ENCODE measurements around the gene DDX52. TPM values are rescaled to one million over a fixed set of nuclear protein-coding genes. Genes with fewer than 3 reads are reported as not detected.

DDX52 gene
- total and polyA plus RNA-seq, 2 of the 13 experiments (the other 11 are each of a cell fraction or from before 2014, with no cell fraction given), result 8.9 to 36.1 TPM

DNA sequence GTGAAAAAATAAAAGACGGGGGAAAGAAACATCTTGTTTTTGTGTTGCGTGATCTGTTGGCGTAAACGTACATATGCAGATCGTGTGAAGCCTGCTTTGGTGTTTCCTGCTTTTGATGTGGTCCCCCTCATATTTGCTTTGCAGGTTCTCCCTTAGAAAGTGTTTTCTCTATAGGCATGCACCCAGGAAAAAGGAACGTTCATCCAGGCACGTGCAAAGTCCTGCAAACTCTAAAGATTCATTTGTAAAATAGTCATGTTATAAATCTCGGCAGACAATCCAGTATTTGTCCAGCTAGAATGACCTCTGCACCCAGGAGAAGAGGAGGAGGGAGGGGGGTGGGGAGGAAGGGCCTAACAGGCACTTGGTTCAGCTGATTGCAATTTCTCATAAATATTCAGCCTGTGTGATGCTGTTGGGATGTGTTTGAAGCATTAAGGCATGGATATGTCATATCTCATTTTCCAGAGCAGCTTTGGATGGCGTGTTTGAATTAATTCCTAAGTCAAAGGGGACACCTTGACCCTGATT lies 40.3 kb upstream of the DDX52 start (continued):
- TF ChIP-seq, protein P1, sequence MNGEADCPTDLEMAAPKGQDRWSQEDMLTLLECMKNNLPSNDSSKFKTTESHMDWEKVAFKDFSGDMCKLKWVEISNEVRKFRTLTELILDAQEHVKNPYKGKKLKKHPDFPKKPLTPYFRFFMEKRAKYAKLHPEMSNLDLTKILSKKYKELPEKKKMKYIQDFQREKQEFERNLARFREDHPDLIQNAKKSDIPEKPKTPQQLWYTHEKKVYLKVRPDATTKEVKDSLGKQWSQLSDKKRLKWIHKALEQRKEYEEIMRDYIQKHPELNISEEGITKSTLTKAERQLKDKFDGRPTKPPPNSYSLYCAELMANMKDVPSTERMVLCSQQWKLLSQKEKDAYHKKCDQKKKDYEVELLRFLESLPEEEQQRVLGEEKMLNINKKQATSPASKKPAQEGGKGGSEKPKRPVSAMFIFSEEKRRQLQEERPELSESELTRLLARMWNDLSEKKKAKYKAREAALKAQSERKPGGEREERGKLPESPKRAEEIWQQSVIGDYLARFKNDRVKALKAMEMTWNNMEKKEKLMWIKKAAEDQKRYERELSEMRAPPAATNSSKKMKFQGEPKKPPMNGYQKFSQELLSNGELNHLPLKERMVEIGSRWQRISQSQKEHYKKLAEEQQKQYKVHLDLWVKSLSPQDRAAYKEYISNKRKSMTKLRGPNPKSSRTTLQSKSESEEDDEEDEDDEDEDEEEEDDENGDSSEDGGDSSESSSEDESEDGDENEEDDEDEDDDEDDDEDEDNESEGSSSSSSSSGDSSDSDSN (CRISPR knock-in tag; IDR thresholded peaks at IDR 0.05), result no peak
- TF ChIP-seq PCBP2 (optimal IDR thresholded peaks at IDR 0.05; ENCODE audit: low read depth, low read length, poor library complexity, severe bottlenecking), result no peak
- TF ChIP-seq MTF2 (CRISPR knock-in tag; IDR thresholded peaks at IDR 0.05; ENCODE audit: borderline replicate concordance), result no peak
- no peak for TF ChIP-seq MBNL3 (CRISPR knock-in tag; conservative IDR thresholded peaks at IDR 0.05)
- no peak for TF ChIP-seq GZF1 (CRISPR knock-in tag; IDR thresholded peaks at IDR 0.05)
- TF ChIP-seq ZNF446 (CRISPR knock-in tag; IDR thresholded peaks at IDR 0.05), result no peak
- no peak for TF ChIP-seq ZNF546 (CRISPR knock-in tag; conservative IDR thresholded peaks at IDR 0.05)
- TF ChIP-seq, protein P2, sequence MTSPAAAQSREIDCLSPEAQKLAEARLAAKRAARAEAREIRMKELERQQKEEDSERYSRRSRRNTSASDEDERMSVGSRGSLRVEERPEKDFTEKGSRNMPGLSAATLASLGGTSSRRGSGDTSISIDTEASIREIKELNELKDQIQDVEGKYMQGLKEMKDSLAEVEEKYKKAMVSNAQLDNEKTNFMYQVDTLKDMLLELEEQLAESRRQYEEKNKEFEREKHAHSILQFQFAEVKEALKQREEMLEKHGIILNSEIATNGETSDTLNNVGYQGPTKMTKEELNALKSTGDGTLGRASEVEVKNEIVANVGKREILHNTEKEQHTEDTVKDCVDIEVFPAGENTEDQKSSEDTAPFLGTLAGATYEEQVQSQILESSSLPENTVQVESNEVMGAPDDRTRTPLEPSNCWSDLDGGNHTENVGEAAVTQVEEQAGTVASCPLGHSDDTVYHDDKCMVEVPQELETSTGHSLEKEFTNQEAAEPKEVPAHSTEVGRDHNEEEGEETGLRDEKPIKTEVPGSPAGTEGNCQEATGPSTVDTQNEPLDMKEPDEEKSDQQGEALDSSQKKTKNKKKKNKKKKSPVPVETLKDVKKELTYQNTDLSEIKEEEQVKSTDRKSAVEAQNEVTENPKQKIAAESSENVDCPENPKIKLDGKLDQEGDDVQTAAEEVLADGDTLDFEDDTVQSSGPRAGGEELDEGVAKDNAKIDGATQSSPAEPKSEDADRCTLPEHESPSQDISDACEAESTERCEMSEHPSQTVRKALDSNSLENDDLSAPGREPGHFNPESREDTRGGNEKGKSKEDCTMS (CRISPR knock-in tag; conservative IDR thresholded peaks at IDR 0.05), result no peak
- TF ChIP-seq NFE2L2 (IDR thresholded peaks at IDR 0.05; ENCODE audit: low read length), result no peak
- TF ChIP-seq, protein P3, sequence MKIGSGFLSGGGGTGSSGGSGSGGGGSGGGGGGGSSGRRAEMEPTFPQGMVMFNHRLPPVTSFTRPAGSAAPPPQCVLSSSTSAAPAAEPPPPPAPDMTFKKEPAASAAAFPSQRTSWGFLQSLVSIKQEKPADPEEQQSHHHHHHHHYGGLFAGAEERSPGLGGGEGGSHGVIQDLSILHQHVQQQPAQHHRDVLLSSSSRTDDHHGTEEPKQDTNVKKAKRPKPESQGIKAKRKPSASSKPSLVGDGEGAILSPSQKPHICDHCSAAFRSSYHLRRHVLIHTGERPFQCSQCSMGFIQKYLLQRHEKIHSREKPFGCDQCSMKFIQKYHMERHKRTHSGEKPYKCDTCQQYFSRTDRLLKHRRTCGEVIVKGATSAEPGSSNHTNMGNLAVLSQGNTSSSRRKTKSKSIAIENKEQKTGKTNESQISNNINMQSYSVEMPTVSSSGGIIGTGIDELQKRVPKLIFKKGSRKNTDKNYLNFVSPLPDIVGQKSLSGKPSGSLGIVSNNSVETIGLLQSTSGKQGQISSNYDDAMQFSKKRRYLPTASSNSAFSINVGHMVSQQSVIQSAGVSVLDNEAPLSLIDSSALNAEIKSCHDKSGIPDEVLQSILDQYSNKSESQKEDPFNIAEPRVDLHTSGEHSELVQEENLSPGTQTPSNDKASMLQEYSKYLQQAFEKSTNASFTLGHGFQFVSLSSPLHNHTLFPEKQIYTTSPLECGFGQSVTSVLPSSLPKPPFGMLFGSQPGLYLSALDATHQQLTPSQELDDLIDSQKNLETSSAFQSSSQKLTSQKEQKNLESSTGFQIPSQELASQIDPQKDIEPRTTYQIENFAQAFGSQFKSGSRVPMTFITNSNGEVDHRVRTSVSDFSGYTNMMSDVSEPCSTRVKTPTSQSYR (CRISPR knock-in tag; IDR thresholded peaks at IDR 0.05; ENCODE audit: borderline replicate concordance), result peak; percentile 57; the same call in 1 of the 2 replicates
- TF ChIP-seq, protein P4, sequence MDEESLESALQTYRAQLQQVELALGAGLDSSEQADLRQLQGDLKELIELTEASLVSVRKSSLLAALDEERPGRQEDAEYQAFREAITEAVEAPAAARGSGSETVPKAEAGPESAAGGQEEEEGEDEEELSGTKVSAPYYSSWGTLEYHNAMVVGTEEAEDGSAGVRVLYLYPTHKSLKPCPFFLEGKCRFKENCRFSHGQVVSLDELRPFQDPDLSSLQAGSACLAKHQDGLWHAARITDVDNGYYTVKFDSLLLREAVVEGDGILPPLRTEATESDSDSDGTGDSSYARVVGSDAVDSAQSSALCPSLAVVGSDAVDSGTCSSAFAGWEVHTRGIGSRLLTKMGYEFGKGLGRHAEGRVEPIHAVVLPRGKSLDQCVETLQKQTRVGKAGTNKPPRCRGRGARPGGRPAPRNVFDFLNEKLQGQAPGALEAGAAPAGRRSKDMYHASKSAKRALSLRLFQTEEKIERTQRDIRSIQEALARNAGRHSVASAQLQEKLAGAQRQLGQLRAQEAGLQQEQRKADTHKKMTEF (CRISPR knock-in tag; IDR thresholded peaks at IDR 0.05), result peak; percentile 61
- TF ChIP-seq TEAD2 (CRISPR knock-in tag; IDR thresholded peaks at IDR 0.05), result no peak
- TF ChIP-seq, protein P5, sequence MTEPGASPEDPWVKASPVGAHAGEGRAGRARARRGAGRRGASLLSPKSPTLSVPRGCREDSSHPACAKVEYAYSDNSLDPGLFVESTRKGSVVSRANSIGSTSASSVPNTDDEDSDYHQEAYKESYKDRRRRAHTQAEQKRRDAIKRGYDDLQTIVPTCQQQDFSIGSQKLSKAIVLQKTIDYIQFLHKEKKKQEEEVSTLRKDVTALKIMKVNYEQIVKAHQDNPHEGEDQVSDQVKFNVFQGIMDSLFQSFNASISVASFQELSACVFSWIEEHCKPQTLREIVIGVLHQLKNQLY (CRISPR knock-in tag; IDR thresholded peaks at IDR 0.05), result peak; percentile 76
- TF ChIP-seq ZMAT3 (CRISPR knock-in tag; conservative IDR thresholded peaks at IDR 0.05), result no peak
- no peak for TF ChIP-seq KDM5B (CRISPR knock-in tag; IDR thresholded peaks at IDR 0.05; ENCODE audit: borderline replicate concordance)
- TF ChIP-seq ZNF607 (CRISPR knock-in tag; IDR thresholded peaks at IDR 0.05; ENCODE audit: borderline replicate concordance), result no peak
- TF ChIP-seq ZNF205 (CRISPR knock-in tag; IDR thresholded peaks at IDR 0.05), result 0 out of 2 replicates have a peak, but pooled peaks have one; percentile 26
- peak; percentile 48; the same call in 1 of the 2 replicates for TF ChIP-seq ERF (CRISPR knock-in tag; IDR thresholded peaks at IDR 0.05)
- no peak for TF ChIP-seq PHF8 (CRISPR knock-in tag; IDR thresholded peaks at IDR 0.05)

Measured in HepG2 (cell line).